Neutrophil (primary cell): ENCODE data around the gene FLRT2.

Experiments
- H3K27ac ChIP-seq: fragments of 200-600 bp; sonication (generic); 2 replicates; pipeline ENCODE4 v1.5.1; 2016; ENCODE audit warnings: mild to moderate bottlenecking, moderate library complexity
- H3K27me3 ChIP-seq: fragments of 200-600 bp; sonication (generic); 2 replicates; pipeline ENCODE4 v1.6.0; 2016; ENCODE audit warnings: mild to moderate bottlenecking
- H3K36me3 ChIP-seq: fragments of 200-600 bp; sonication (generic); 2 replicates; pipeline ENCODE4 v1.5.1; 2017
- H3K4me1 ChIP-seq, 2 experiments: fragments of 200-600 bp in 1 of 2; sonication (generic) in 1 of 2; 1 replicate in 1 of 2; 2 replicates in 1 of 2; pipeline versions ENCODE4 v1.5.1 to v1.6.1; 2013 to 2016; ENCODE audit warnings: low read depth in 1 of 2, low read length in 1 of 2, mild to moderate bottlenecking in 1 of 2, moderate library complexity in 1 of 2; ENCODE audit not compliant: control insufficient read depth in 1 of 2, insufficient read depth in 1 of 2
- H3K4me3 ChIP-seq, 2 experiments: fragments of 200-600 bp in 1 of 2; sonication (generic) in 1 of 2; 1 replicate in 1 of 2; 2 replicates in 1 of 2; pipeline ENCODE4 v1.5.1; 2013 to 2016; ENCODE audit warnings: low read depth in 1 of 2, low read length in 1 of 2, mild to moderate bottlenecking in 1 of 2, moderate library complexity in 1 of 2
- H3K9me3 ChIP-seq: fragments of 200-600 bp; sonication (generic); 2 replicates; pipeline ENCODE4 v1.5.1; 2016
- CTCF ChIP-seq: fragments of 200-600 bp; sonication (generic); IDR thresholded peaks from 2 replicates; pipeline ENCODE4 v1.5.1; 2016; ENCODE audit warnings: antibody characterized with exemption

Gene FLRT2

GRCh38 chr14:85702191-85702590 is 172.2 kb downstream of the FLRT2 start:
- Histone ChIP-seq H3K4me3 (no peak overlapping the region), H3K27ac (no peak overlapping the region), H3K36me3 (no peaks in the 10 kb centered on the region), H3K9me3 (no peaks in the 10 kb centered on the region), H3K27me3 (no peaks in the 10 kb centered on the region), H3K4me1 (no peaks in the 10 kb centered on the region)
- no peak for TF ChIP-seq CTCF

- H3K36me3 ChIP-seq = no peaks in the 10 kb centered on the region
- no peaks in the 10 kb centered on the region for H3K27me3 ChIP-seq
- H3K27ac ChIP-seq = no peak overlapping the region
- no peak overlapping the region for H3K4me3 ChIP-seq
- H3K4me1 ChIP-seq = no peaks in the 10 kb centered on the region
- no peak for TF ChIP-seq CTCF
- no peaks in the 10 kb centered on the region for H3K9me3 ChIP-seq
These were observed 173.1 kb downstream of the FLRT2 start for GRCh38 chr14:85702997-85703396.
